Measurements from ENCODE around the gene ROBO1. TPM values are rescaled to one million over a fixed set of nuclear protein-coding genes. Genes with fewer than 3 reads are reported as not detected.

Gene ROBO1
- total and polyA plus RNA-seq, 2 experiments from 2014 or later, result 18.8 to 31.9 TPM

DNA sequence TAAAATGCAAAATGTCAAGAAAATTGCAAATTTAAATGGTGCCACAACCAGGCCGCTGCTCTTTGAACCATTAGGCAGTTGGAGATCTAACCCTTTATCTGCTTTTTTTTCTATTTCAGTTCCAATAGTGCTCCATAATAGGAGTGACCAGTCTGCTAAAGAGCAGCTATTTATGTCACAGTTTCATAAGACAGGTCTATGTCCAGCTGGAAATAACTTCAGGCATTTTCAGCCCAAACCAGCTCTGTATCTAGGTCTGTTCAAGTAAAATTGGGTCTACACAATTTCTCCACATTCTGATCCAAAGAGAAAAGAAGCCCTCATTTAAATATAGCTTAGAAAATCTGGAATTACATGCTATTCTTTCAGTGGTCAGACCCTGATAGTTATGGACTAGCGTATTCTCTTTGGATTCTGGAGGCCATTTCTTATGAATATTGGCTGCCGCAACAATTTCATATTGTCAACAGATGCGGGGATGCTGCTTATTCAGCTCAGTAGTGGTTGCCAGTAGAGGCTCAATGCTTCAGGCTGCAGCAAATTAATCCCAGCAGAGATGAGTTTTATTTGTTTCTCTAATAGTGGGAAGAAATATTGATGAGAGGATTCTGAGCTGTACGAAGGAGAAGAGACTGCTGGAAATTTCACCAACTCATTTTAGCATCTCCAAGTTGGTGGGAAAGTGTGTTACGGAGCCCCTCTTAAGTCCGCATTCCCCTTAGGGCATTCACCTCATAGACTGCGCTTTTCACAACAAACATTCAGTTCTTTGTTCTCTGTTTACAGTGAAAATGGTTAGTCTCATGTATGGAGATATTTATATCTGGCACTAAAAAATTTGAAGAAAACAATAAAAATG, 887.0 kb downstream of the ROBO1 start:
- peak overlapping the region; percentile 17; the same call in 1 of the 2 replicates for H3K27ac ChIP-seq
- no peaks in the 10 kb centered on the region for H3K27me3 ChIP-seq (replicated peaks; ENCODE audit: insufficient read depth)
- 38% methylated on average over 8 of the region's 8 CpGs for WGBS, 2 experiments (ENCODE audit: low coverage in 1 of 2, low lambda C conversion rate in 2 of 2, missing lambda C conversion rate in 2 of 2)
- TF ChIP-seq EZH2 (IDR thresholded peaks at IDR 0.05; ENCODE audit: insufficient read depth, poor library complexity, severe bottlenecking) (no peak), EZH2phosphoT487 (IDR thresholded peaks at IDR 0.05; ENCODE audit: insufficient read depth, low read depth) (no peak)
- peak overlapping the region; percentile 57 for H2AFZ ChIP-seq
- H3K4me1 ChIP-seq (ENCODE audit: insufficient read depth), result peaks cover 44% of the 10 kb centered on the region
- DNase-seq, result peak; percentile 58
- H3K9me2 ChIP-seq (ENCODE audit: insufficient read depth), result no peaks in the 10 kb centered on the region
- H3K4me2 ChIP-seq (ENCODE audit: unreplicated experiment), result peak overlapping the region; percentile 30
- peak overlapping the region; percentile 39 for H3K4me3 ChIP-seq
- H4K20me1 ChIP-seq (ENCODE audit: insufficient read depth), result no peaks in the 10 kb centered on the region
- peaks cover 15% of the 10 kb centered on the region; the same call in 1 of the 2 replicates for H3K79me2 ChIP-seq (ENCODE audit: insufficient read depth)
- peak overlapping the region; percentile 28; the same call in 1 of the 2 replicates for H3K9ac ChIP-seq
- H3K36me3 ChIP-seq (ENCODE audit: low read depth), result no peaks in the 10 kb centered on the region
- peaks cover 10% of the 10 kb centered on the region; the same call in 1 of the 2 replicates for H3F3A ChIP-seq (ENCODE audit: insufficient read depth)
- H3K9me3 ChIP-seq (ENCODE audit: low read depth), result no peaks in the 10 kb centered on the region
- in situ Hi-C loops (cut with MboI), result no loop called here

- Histone ChIP-seq H3K36me3 (ENCODE audit: low read depth) (no peaks in the 10 kb centered on the region), H3K9me2 (ENCODE audit: insufficient read depth) (no peaks in the 10 kb centered on the region), H3K27me3 (replicated peaks; ENCODE audit: insufficient read depth) (no peaks in the 10 kb centered on the region), H3K79me2 (ENCODE audit: insufficient read depth) (peaks cover 15% of the 10 kb centered on the region; the same call in 1 of the 2 replicates), H2AFZ (no peak overlapping the region), H4K20me1 (ENCODE audit: insufficient read depth) (no peaks in the 10 kb centered on the region), H3K4me1 (ENCODE audit: insufficient read depth) (peaks cover 52% of the 10 kb centered on the region), H3K9me3 (ENCODE audit: low read depth) (no peaks in the 10 kb centered on the region), H3K4me2 (ENCODE audit: unreplicated experiment) (no peak overlapping the region), H3K4me3 (no peak overlapping the region), H3K27ac (no peak overlapping the region), H3F3A (ENCODE audit: insufficient read depth) (peaks cover 14% of the 10 kb centered on the region; the same call in 1 of the 2 replicates), H3K9ac (no peak overlapping the region)
- no peak for TF ChIP-seq EZH2 (IDR thresholded peaks at IDR 0.05; ENCODE audit: insufficient read depth, poor library complexity, severe bottlenecking)
- TF ChIP-seq EZH2phosphoT487 (IDR thresholded peaks at IDR 0.05; ENCODE audit: insufficient read depth, low read depth), result no peak
- in situ Hi-C loops (cut with MboI), result no loop called here
- WGBS, 2 experiments (ENCODE audit: low coverage in 1 of 2, low lambda C conversion rate in 2 of 2, missing lambda C conversion rate in 2 of 2), result 52 to 58% methylated on average over 7 of the region's 7 CpGs
- no peak for DNase-seq
These were observed 888.4 kb downstream of the ROBO1 start for GRCh38 chr3:78879295-78879860.

- Histone ChIP-seq H3K36me3 (ENCODE audit: low read depth) (no peaks in the 10 kb centered on the region), H3K27me3 (replicated peaks; ENCODE audit: insufficient read depth) (no peaks in the 10 kb centered on the region), H3K27ac (no peak overlapping the region), H3K9me2 (ENCODE audit: insufficient read depth) (no peaks in the 10 kb centered on the region), H4K20me1 (ENCODE audit: insufficient read depth) (no peaks in the 10 kb centered on the region), H3K4me1 (ENCODE audit: insufficient read depth) (peaks cover 52% of the 10 kb centered on the region), H3K4me2 (ENCODE audit: unreplicated experiment) (no peak overlapping the region), H2AFZ (no peak overlapping the region), H3K79me2 (ENCODE audit: insufficient read depth) (peaks cover 15% of the 10 kb centered on the region; the same call in 1 of the 2 replicates), H3K9me3 (ENCODE audit: low read depth) (no peaks in the 10 kb centered on the region), H3K4me3 (no peak overlapping the region), H3F3A (ENCODE audit: insufficient read depth) (peaks cover 14% of the 10 kb centered on the region; the same call in 1 of the 2 replicates), H3K9ac (no peak overlapping the region)
- 7 to 12% methylated on average over 1 of the region's 1 CpG for WGBS, 2 experiments (ENCODE audit: low coverage in 1 of 2, low lambda C conversion rate in 2 of 2, missing lambda C conversion rate in 2 of 2)
- in situ Hi-C loops (cut with MboI), result no loop called here
- no peak for DNase-seq
- TF ChIP-seq EZH2 (IDR thresholded peaks at IDR 0.05; ENCODE audit: insufficient read depth, poor library complexity, severe bottlenecking), result no peak
- TF ChIP-seq EZH2phosphoT487 (IDR thresholded peaks at IDR 0.05; ENCODE audit: insufficient read depth, low read depth), result no peak
These were observed 889.0 kb downstream of the ROBO1 start for GRCh38 chr3:78878789-78879188.

DNA sequence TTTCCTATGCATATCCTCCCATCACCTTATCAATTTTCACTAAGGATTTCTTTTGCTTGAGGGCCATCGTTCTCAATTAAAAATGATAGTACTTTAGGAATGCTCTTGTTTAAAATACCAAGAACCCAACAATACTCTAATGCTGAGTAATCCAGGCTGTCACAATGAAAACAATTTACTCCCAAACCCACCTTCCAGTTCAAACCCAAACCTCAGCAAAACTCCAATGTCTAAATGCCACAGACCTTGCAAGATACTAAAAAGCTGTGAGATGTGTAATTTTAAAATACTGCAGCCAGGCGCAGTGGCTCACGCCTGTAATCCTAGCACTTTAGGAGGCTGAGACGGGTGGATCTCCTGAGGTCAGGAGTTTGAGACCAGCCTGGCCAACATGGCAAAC, 889.8 kb downstream of the ROBO1 start:
- Histone ChIP-seq H3K9me3 (ENCODE audit: low read depth) (no peaks in the 10 kb centered on the region), H3K4me1 (ENCODE audit: insufficient read depth) (peaks cover 52% of the 10 kb centered on the region), H3K79me2 (ENCODE audit: insufficient read depth) (peaks cover 23% of the 10 kb centered on the region; the same call in 1 of the 2 replicates), H3K4me2 (ENCODE audit: unreplicated experiment) (peak overlapping the region; percentile 19), H3K4me3 (no peak overlapping the region), H4K20me1 (ENCODE audit: insufficient read depth) (no peaks in the 10 kb centered on the region), H3K9me2 (ENCODE audit: insufficient read depth) (no peaks in the 10 kb centered on the region), H3F3A (ENCODE audit: insufficient read depth) (peaks cover 14% of the 10 kb centered on the region; the same call in 1 of the 2 replicates), H2AFZ (no peak overlapping the region), H3K9ac (no peak overlapping the region), H3K27me3 (replicated peaks; ENCODE audit: insufficient read depth) (no peaks in the 10 kb centered on the region), H3K27ac (0 out of 2 replicates have a peak overlapping the region, but pooled peaks have one; percentile 9), H3K36me3 (ENCODE audit: low read depth) (no peaks in the 10 kb centered on the region)
- in situ Hi-C loops (cut with MboI), result no loop called here
- 50 to 77% methylated on average over 4 of the region's 4 CpGs for WGBS, 2 experiments (ENCODE audit: low coverage in 1 of 2, low lambda C conversion rate in 2 of 2, missing lambda C conversion rate in 2 of 2)
- peak; percentile 61 for DNase-seq
- no peak for TF ChIP-seq EZH2phosphoT487 (IDR thresholded peaks at IDR 0.05; ENCODE audit: insufficient read depth, low read depth)
- TF ChIP-seq EZH2 (IDR thresholded peaks at IDR 0.05; ENCODE audit: insufficient read depth, poor library complexity, severe bottlenecking), result no peak
